SK-N-SH treated with all-trans-retinoic acid at 6 μM for 48 hours (cell line): ENCODE results near the gene WDFY2.

Experiments
- ARNTL ChIP-seq: fragments of 450-650 bp; formaldehyde crosslinking; IDR thresholded peaks from 2 replicates; pipeline ENCODE4 v1.5.0; 2020; ENCODE audit warnings: low read depth, mild to moderate bottlenecking, moderate library complexity, borderline replicate concordance
- CSDC2 ChIP-seq: fragments of 250-450 bp; sonication (Bioruptor Pico); IDR thresholded peaks from 2 replicates; pipeline ENCODE4 v1.5.0; 2020; ENCODE audit warnings: mild to moderate bottlenecking, moderate library complexity
- SNAI2 ChIP-seq: fragments of 250-450 bp; sonication (Bioruptor Pico); IDR thresholded peaks from 2 replicates; pipeline ENCODE4 v1.5.0; 2020; ENCODE audit warnings: mild to moderate bottlenecking, moderate library complexity
- ZC3H10 ChIP-seq: fragments of 250-450 bp; sonication (Bioruptor Pico); IDR thresholded peaks from 2 replicates; pipeline ENCODE4 v1.5.1; 2021; ENCODE audit warnings: mild to moderate bottlenecking, moderate library complexity
- ZFP30 ChIP-seq: fragments of 450-650 bp; formaldehyde crosslinking; IDR thresholded peaks from 2 replicates; pipeline ENCODE4 v1.5.0; 2022; ENCODE audit warnings: mild to moderate bottlenecking, moderate library complexity
- ZNF70 ChIP-seq: fragments of 450-650 bp; formaldehyde crosslinking; IDR thresholded peaks from 2 replicates; pipeline ENCODE4 v1.5.0; 2020; ENCODE audit warnings: mild to moderate bottlenecking, moderate library complexity
- TF ChIP-seq, protein P1 (sequence below): fragments of 250-450 bp; sonication (Bioruptor Pico); IDR thresholded peaks from 2 replicates; pipeline ENCODE4 v1.8.0; 2021; ENCODE audit warnings: low read depth, mild to moderate bottlenecking, moderate library complexity, borderline replicate concordance
- TF ChIP-seq, protein P2 (sequence below): fragments of 250-450 bp; sonication (Bioruptor Pico); IDR thresholded peaks from 2 replicates; pipeline ENCODE4 v1.8.0; 2020; ENCODE audit warnings: mild to moderate bottlenecking, moderate library complexity, borderline replicate concordance

DNA sequence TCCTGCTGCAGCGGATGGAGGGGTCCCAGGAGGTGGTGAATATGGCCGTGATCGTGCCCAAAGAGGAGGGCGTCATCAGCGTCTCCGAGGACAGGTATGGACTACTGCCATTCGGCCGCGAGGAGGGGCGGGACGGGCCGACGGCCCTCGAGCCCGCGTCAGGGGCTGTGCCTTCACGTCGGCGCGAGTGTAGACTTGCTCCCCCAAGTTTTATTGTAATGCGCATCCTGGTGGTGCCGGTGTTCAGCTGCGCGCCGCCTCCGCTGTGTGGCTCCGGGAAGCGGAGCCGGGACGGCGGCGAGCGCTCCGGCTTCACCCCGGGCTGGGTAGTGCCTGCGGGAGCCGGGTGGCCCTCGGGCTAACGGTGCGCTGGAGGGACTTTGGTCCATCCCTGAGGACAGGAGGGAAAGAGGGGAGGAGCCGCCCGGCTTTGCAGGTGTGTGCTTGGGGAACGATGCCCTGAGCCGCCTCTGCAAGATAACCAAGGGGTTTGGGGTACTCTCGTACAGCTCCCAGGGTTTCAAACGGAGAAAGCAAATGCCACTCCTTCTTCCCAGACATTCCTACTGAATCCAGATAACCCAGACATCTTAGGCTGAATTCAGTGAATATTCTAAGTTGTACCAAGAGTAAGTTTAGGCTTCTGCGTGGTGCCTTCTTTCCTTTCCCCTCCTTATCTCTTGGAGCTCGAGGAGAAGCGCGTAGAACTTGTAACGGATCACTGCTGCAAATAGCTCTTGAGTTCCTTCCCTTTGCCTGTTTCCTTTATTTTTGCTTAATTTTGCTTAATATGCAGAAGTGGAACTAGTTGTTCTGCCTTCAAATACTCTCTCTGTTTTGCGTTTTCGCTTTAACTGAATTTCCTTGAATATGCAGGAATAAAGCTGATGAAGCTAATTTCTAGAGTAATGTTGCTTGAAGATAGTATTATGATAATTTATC, 740 bp downstream of the WDFY2 start:
- TF ChIP-seq ZFP30, result no peak
- no peak for TF ChIP-seq ZNF70 (CRISPR knock-in tag)
- TF ChIP-seq, protein P1, sequence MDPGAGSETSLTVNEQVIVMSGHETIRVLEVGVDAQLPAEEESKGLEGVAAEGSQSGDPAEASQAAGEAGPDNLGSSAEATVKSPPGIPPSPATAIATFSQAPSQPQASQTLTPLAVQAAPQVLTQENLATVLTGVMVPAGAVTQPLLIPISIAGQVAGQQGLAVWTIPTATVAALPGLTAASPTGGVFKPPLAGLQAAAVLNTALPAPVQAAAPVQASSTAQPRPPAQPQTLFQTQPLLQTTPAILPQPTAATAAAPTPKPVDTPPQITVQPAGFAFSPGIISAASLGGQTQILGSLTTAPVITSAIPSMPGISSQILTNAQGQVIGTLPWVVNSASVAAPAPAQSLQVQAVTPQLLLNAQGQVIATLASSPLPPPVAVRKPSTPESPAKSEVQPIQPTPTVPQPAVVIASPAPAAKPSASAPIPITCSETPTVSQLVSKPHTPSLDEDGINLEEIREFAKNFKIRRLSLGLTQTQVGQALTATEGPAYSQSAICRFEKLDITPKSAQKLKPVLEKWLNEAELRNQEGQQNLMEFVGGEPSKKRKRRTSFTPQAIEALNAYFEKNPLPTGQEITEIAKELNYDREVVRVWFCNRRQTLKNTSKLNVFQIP (CRISPR knock-in tag), result no peak
- no peak for TF ChIP-seq SNAI2 (CRISPR knock-in tag)
- TF ChIP-seq, protein P2, sequence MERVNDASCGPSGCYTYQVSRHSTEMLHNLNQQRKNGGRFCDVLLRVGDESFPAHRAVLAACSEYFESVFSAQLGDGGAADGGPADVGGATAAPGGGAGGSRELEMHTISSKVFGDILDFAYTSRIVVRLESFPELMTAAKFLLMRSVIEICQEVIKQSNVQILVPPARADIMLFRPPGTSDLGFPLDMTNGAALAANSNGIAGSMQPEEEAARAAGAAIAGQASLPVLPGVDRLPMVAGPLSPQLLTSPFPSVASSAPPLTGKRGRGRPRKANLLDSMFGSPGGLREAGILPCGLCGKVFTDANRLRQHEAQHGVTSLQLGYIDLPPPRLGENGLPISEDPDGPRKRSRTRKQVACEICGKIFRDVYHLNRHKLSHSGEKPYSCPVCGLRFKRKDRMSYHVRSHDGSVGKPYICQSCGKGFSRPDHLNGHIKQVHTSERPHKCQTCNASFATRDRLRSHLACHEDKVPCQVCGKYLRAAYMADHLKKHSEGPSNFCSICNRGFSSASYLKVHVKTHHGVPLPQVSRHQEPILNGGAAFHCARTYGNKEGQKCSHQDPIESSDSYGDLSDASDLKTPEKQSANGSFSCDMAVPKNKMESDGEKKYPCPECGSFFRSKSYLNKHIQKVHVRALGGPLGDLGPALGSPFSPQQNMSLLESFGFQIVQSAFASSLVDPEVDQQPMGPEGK (CRISPR knock-in tag), result no peak
- TF ChIP-seq ZC3H10 (CRISPR knock-in tag), result no peak
- no peak for TF ChIP-seq CSDC2 (CRISPR knock-in tag)
- no peak for TF ChIP-seq ARNTL (CRISPR knock-in tag)
